Jurkat, Clone E6-1 (cell line): ENCODE measurements around the gene TACR1.

ENCODE experiments used
- DNase-seq: peaks from one replicate; pipeline ENCODE4 v3.0.0-alpha.2; 2011; ENCODE audit warnings: low read depth, low spot score
- H3K4me3 ChIP-seq: 2 replicates; pipeline ENCODE4 v1.5.1; 2011; ENCODE audit warnings: mild to moderate bottlenecking, low read length, control low read depth, moderate library complexity

The TACR1 gene

GRCh38 chr2:75100801-75101151 lies 98.5 kb downstream of the TACR1 start:
- H3K4me3 ChIP-seq = no peak overlapping the region
- no peak for DNase-seq

DNA sequence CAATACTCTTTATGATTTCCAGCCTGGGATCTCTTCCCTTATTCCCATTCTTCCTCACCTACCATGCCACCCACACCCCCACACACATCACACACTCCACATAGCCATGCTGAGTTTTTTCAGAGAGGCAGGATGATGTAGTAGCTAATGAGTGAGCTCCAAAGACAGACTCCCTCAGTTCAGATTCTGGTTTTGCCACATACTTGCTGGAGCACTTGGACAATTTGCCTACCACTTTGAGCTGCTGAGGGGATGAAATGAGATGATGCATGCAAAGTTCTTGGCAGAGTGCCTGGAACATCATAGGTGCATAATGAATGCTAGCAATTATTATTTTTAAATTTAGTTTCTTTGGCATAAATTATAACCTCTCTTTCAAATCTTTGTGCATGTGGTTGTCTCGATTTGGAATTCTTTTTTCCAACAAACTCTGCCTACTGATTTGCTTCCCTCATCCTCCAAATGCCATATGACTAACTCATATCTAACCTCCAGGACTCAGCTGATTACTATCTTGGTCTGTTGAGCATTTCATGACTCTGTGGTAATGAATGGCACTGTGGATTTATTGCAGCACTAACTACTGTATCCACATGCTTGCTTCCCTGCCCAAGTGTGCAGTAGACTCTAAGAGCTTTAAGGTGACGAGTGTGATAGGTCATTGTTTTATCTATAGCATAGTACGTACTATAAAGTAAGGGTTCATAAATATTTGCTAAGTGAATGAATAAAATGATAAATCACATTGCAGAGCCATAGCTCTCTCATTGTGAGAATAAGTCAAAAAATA lies 99.1 kb downstream of the TACR1 start:
- no peak for DNase-seq
- no peak overlapping the region for H3K4me3 ChIP-seq

GRCh38 chr2:75099521-75099922 lies 99.8 kb downstream of the TACR1 start:
- no peak overlapping the region for H3K4me3 ChIP-seq
- DNase-seq = no peak

DNA sequence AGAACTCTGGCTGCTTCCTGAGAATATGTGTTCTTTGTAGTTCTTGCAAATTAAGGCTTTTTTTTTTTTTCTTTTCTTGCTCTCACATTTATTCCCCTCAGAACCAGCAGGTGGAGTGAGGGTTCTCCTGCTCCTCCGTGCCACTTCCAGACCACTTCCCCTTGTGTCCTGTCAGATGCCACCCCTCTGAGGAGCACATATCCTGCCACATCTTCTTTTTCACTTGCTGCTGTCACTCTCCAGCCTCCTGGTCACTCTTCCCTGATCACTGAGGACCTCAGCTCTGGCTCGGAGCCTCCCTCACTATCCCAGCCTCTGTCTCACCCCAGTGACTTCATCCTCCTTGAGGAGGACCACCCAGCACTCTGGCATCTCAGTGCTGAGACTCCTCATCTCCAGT lies 100.5 kb downstream of the TACR1 start:
- no peak overlapping the region for H3K4me3 ChIP-seq
- DNase-seq = peak; percentile 42

DNA sequence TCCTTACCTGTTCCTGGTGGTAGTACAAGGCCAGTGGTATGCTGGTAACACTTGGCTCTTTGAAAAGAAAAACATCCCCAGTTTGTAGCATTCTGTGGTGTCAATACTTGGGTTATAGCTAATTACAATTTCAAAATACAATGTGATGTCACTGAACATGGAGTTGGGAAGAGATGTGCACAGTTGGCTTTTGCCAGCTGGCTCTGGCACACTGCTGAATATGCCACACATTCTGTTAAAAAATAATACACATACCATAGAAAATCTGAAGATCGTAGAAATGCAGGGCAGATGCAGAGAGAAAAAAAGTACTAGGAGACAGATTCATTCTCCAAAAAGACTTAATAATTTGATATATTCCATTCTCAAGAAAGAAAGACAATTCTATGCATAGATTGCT lies 101.5 kb downstream of the TACR1 start:
- no peak for DNase-seq
- H3K4me3 ChIP-seq = no peak overlapping the region

- DNase-seq = no peak
Measured at GRCh38 chr2:75094405-75094804, 104.9 kb downstream of the TACR1 start.

DNA sequence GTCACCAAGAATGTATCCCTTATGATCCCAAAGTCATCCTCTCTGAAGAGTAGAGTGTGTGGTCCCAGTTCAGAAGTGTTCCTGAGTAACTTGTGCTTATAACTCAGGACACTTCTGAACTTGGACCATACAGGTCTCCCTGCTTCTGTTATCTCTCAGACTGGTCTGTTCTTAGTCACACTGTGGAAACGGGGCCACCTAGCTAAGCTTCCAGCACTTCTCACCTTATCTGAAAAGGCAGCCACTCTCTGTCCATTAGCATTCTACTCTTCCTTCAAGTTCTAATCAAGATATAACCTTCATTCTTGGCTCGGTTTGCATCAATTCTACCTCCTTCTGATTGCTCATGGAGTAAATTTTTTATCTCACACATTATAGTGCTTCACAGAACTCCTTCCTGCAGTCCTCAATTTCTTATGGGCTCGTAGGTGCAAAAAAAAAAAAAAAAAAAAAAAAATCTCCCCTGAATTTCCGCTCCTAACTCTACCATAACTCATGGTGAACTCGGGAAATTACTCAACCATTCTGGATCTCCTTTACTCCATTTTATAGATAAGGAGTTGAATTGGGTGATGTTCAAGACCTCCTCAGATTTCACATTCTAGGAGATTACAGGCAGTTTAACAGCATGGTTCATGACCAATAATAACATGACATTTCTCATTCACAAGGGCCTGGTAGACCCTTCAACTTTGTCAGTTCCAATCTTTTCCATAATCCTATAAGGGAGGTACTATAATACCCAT lies 108.4 kb downstream of the TACR1 start:
- H3K4me3 ChIP-seq = no peak overlapping the region
- no peak for DNase-seq

More at GRCh38 chr2:75094405-75094804, 104.9 kb downstream of the TACR1 start:
- H3K4me3 ChIP-seq = no peak overlapping the region

DNA sequence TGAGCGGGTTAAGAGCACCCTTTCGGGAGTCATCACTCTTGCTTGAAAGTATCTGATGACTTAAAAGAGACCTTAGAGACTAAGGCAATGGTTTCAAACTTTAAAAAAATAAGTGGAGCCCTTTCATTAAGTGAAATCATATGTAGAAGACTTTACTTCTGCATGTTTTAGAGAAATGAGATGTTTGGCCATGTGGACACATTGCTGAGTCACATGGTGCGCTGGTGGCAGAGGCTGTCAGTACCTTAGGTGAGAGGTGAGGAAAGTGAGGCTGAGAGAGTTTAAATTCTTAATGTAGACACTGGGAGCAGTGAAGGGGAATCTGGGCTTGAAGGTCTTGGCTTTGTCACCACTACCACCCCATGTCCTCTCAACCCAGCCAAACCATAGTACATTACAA lies 109.8 kb downstream of the TACR1 start:
- no peak for DNase-seq
- no peak overlapping the region for H3K4me3 ChIP-seq

DNA sequence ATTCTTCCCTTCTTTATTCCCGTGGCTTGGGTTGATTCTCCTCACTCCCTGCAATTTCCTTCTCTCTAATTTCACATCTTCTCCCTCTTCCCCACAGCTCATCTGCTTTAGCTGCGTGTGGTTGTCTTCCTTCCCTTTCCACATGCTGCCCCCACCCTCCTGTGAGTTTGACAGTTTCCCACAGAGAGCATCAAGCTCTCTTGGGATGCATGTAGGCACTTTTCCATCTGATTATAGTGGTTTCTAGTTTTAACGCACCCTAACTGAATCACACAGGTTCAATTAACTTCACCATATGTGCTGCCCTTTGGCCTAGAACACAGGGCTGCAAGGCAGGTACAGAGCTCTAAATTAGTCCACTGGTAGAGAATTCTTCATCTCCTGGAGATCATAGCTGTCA lies 110.5 kb downstream of the TACR1 start:
- no peak for DNase-seq
- H3K4me3 ChIP-seq = no peak overlapping the region

DNA sequence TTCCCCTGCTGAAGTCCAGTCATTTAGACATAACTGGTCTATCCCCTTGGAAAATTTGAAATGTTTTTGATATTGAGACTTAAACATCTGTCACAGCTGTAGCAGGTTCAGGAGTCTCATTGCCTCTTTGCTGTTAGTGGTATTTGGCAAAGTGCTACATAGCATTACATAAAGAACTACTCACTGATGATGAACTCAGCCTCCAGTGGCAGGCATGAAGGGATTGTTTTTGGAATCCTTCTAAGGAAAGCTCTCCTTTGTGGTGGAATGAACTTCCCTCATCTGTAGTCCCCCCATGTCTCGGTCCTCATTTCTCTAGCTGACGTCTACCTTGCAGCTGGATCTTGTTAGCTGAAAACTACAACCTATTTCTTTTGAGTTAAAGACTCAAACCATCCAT lies 111.6 kb downstream of the TACR1 start:
- no peak for DNase-seq
- H3K4me3 ChIP-seq = no peak overlapping the region

DNA sequence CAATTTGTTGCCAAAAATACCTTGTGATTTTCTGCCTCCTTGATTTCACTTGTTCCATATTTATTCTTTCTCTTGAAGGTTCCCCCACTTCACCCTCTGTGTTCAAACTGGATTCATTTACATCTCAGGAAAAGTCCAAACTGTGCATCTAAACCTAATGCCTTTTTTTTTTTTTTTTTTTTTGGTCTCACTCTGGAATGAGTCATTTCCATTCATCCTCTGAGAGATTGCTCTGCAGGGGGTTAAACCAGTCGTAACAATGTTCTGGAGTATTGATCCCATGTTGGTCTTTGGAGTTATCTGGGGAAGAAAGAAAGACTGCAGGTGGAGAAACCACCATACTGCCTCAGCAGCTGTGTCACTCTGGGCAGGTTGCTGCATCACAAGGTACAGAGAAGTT lies 119.7 kb downstream of the TACR1 start:
- DNase-seq = no peak
- no peak overlapping the region for H3K4me3 ChIP-seq

GRCh38 chr2:75077909-75078308 lies 121.4 kb downstream of the TACR1 start:
- DNase-seq = no peak
- no peak overlapping the region for H3K4me3 ChIP-seq

DNA sequence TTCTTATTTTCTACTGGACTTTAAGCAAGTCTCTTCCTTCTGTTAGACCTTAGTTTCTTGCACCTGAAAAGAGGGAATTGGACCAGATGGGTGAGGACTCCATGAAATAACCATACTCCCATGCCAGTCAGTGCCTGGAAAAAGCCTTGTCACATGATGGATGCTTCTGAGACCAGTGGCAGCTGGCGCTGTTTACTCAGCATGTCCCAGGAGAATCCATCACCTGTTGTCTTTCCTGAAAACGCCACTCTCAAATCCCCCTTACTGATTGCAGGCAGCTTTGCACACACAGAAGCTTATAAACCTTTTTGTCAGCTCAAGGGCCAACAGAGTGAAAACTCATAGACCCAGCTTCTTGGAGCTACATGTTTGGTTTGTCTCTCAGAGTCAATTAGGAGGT lies 123.2 kb downstream of the TACR1 start:
- no peak for DNase-seq
- H3K4me3 ChIP-seq = no peak overlapping the region

GRCh38 chr2:75074708-75075107 lies 124.6 kb downstream of the TACR1 start:
- no peak overlapping the region for H3K4me3 ChIP-seq
- no peak for DNase-seq

- no peak for DNase-seq
- no peak overlapping the region for H3K4me3 ChIP-seq
Measured at GRCh38 chr2:75074228-75074627, 125.1 kb downstream of the TACR1 start.

- no peak for DNase-seq
- no peak overlapping the region for H3K4me3 ChIP-seq
Measured at GRCh38 chr2:75071766-75072165, 127.6 kb downstream of the TACR1 start.

- H3K4me3 ChIP-seq = no peak overlapping the region
Measured at GRCh38 chr2:75068546-75068945, 130.8 kb downstream of the TACR1 start.

GRCh38 chr2:75067506-75067905 lies 131.8 kb downstream of the TACR1 start:
- no peak overlapping the region for H3K4me3 ChIP-seq
- DNase-seq = no peak

More at GRCh38 chr2:75068546-75068945, 130.8 kb downstream of the TACR1 start:
- no peak for DNase-seq

- DNase-seq = no peak
- H3K4me3 ChIP-seq = no peak overlapping the region
Measured at GRCh38 chr2:75066121-75066902, 133.0 kb downstream of the TACR1 start.

- no peak overlapping the region for H3K4me3 ChIP-seq
- no peak for DNase-seq
Measured at GRCh38 chr2:75065402-75066008, 133.8 kb downstream of the TACR1 start.
